GM12873 (cell line): ENCODE results near the gene CAV2.

Experiments used
- CTCF ChIP-seq: IDR thresholded peaks from 2 replicates; pipeline ENCODE4 v1.5.1; 2012; ENCODE audit warnings: low read depth, mild to moderate bottlenecking, moderate library complexity, low read length, control low read depth; ENCODE audit not compliant: insufficient read depth; ENCODE audit errors: missing control alignments

The CAV2 gene

GRCh38 chr7:116534790-116535189, 35.3 kb downstream of the CAV2 start:
- TF ChIP-seq CTCF = no peak

GRCh38 chr7:116535416-116535815, 35.9 kb downstream of the CAV2 start:
- no peak for TF ChIP-seq CTCF

- TF ChIP-seq CTCF = no peak
Measured at GRCh38 chr7:116538138-116538537, 38.6 kb downstream of the CAV2 start.

GRCh38 chr7:116539879-116540278, 40.3 kb downstream of the CAV2 start:
- no peak for TF ChIP-seq CTCF

GRCh38 chr7:116540743-116541142, 41.2 kb downstream of the CAV2 start:
- no peak for TF ChIP-seq CTCF

- no peak for TF ChIP-seq CTCF
Measured at GRCh38 chr7:116541951-116542350, 42.4 kb downstream of the CAV2 start.

- no peak for TF ChIP-seq CTCF
Measured at GRCh38 chr7:116542618-116543017, 43.1 kb downstream of the CAV2 start.
